HepG2 (cell line): ENCODE data around the gene KCNQ1OT1. TPM values are rescaled to one million over a fixed set of nuclear protein-coding genes. Genes with fewer than 3 reads are reported as not detected.

Experiments used
- GTF3A ChIP-seq: sonication (generic); formaldehyde crosslinking; conservative IDR thresholded peaks from 2 replicates; pipeline ENCODE4 v1.4.0; 2020; ENCODE audit warnings: mild to moderate bottlenecking, missing genetic modification reagents
- HOXA5 ChIP-seq: sonication (generic); formaldehyde crosslinking; IDR thresholded peaks from 2 replicates; pipeline ENCODE4 v1.4.0; 2020; ENCODE audit warnings: missing genetic modification reagents
- IKZF1 ChIP-seq: fragments of 450-650 bp; IDR thresholded peaks from 2 replicates; pipeline ENCODE4 v1.7.1; 2016
- RORA ChIP-seq: sonication (generic); formaldehyde crosslinking; IDR thresholded peaks from 2 replicates; pipeline ENCODE4 v1.5.0; 2020; ENCODE audit warnings: mild to moderate bottlenecking, missing genetic modification reagents, moderate library complexity
- YEATS4 ChIP-seq: sonication (generic); formaldehyde crosslinking; IDR thresholded peaks from 2 replicates; pipeline ENCODE4 v1.4.0; 2020; ENCODE audit warnings: missing genetic modification reagents, borderline replicate concordance
- ZBTB3 ChIP-seq: sonication (generic); formaldehyde crosslinking; IDR thresholded peaks from 2 replicates; pipeline ENCODE4 v1.4.0; 2020; ENCODE audit warnings: low read depth, mild to moderate bottlenecking, moderate library complexity, missing genetic modification reagents, borderline replicate concordance
- ZBTB34 ChIP-seq: sonication (generic); formaldehyde crosslinking; IDR thresholded peaks from 2 replicates; pipeline ENCODE4 v1.8.0; 2022; ENCODE audit warnings: mild to moderate bottlenecking, missing genetic modification reagents
- ZNF354B ChIP-seq: sonication (generic); formaldehyde crosslinking; IDR thresholded peaks from 2 replicates; pipeline ENCODE4 v1.8.0; 2022; ENCODE audit warnings: mild to moderate bottlenecking, missing genetic modification reagents
- ZNF678 ChIP-seq: sonication (generic); formaldehyde crosslinking; IDR thresholded peaks from 2 replicates; pipeline ENCODE4 v1.4.0; 2020; ENCODE audit warnings: mild to moderate bottlenecking, missing genetic modification reagents
- polyA plus RNA-seq, 8 experiments: library from polyadenylated mRNA; depleted of rRNA in 3 of 8; stranded (reverse) in 7 of 8; unstranded in 1 of 8; fragments of >200 nt; fragmentation: Illumina TruSeq in 4 of 8; extraction: Trizol in 4 of 8; gene quantifications; 2 replicates each; pipeline versions ENCODE4 v1.2.1 to v1.2.3, GENCODE V29; 2011 to 2016; ENCODE audit warnings: low read depth in 4 of 8, missing spikeins in 1 of 8, mixed read lengths in 1 of 8; ENCODE audit not compliant: insufficient read depth in 1 of 8
- total RNA-seq, 5 experiments: library from RNA; depleted of rRNA; stranded (reverse); fragments of >200 nt; fragmentation: Illumina TruSeq; extraction: Trizol; gene quantifications; 2 replicates each; pipeline ENCODE4 v1.2.3, GENCODE V29; 2016; ENCODE audit warnings: low read depth in 1 of 5
- TF ChIP-seq, protein P1 (sequence below): sonication (generic); formaldehyde crosslinking; IDR thresholded peaks from 2 replicates; pipeline ENCODE4 v1.5.1; 2020; ENCODE audit warnings: mild to moderate bottlenecking, moderate library complexity, missing genetic modification reagents
- TF ChIP-seq, protein P2 (sequence below): sonication (generic); formaldehyde crosslinking; IDR thresholded peaks from 2 replicates; pipeline ENCODE4 v1.4.0; 2020; ENCODE audit warnings: missing genetic modification reagents
- TF ChIP-seq, protein P3 (sequence below), 2 experiments: fragments of 450-650 bp in 1 of 2; sonication (generic) in 1 of 2; formaldehyde crosslinking in 1 of 2; IDR thresholded peaks; 2 replicates each; pipeline versions ENCODE4 v1.6.1 to v1.8.0; 2016 to 2022; ENCODE audit warnings: antibody characterized with exemption in 1 of 2, mild to moderate bottlenecking in 1 of 2, missing genetic modification reagents in 1 of 2

Gene KCNQ1OT1
- total and polyA plus RNA-seq, 2 of the 13 experiments (the other 11 are each of a cell fraction or from before 2014, with no cell fraction given), result 1.3 to 18.9 TPM

DNA sequence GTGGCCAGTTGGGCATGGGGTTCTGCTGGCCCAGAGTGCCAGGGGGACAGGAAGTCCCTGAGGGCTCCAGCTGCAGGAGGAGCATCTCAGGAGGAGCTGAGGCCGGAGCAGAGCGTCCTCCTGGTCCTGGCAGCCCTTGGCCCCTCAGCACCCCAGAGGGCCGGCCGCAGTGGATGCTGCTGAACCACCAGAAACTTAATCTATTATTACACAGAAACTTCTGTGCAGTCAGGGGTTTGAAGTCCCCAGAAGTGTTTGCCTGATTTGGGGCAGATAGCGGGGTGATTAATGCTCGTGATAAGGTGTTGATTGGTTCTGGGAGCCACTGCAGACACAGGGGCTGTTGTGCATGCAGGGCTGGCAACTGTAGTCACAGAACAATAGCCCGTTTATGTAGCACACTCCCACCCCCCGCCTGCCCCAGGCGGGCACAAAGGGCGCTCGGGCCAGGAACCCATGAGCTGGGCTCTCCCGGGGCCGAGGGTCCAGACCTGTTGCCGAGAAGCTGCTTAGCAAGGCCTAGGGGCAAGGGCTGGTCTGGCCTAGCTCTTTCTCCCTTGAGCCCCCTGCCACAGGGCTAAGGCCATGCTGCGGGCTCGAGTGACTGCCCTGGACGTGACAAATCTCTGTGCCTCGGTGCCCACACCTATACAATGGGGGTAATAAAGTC, 29.0 kb upstream of the KCNQ1OT1 start (continued):
- TF ChIP-seq HOXA5 (CRISPR knock-in tag) (peak; percentile 99), ZBTB3 (CRISPR knock-in tag) (peak; percentile 70; the same call in 1 of the 2 replicates), YEATS4 (CRISPR knock-in tag) (0 out of 2 replicates have a peak, but pooled peaks have one; percentile 28), ZNF678 (CRISPR knock-in tag) (no peak), ZBTB34 (CRISPR knock-in tag) (peak; percentile 66; the same call in 1 of the 2 replicates), ZNF354B (CRISPR knock-in tag) (no peak), IKZF1 (no peak), GTF3A (no peak), RORA (CRISPR knock-in tag) (no peak)
- TF ChIP-seq, protein P1, sequence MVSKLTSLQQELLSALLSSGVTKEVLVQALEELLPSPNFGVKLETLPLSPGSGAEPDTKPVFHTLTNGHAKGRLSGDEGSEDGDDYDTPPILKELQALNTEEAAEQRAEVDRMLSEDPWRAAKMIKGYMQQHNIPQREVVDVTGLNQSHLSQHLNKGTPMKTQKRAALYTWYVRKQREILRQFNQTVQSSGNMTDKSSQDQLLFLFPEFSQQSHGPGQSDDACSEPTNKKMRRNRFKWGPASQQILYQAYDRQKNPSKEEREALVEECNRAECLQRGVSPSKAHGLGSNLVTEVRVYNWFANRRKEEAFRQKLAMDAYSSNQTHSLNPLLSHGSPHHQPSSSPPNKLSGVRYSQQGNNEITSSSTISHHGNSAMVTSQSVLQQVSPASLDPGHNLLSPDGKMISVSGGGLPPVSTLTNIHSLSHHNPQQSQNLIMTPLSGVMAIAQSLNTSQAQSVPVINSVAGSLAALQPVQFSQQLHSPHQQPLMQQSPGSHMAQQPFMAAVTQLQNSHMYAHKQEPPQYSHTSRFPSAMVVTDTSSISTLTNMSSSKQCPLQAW (CRISPR knock-in tag), result 0 out of 2 replicates have a peak, but pooled peaks have one; percentile 46
- TF ChIP-seq, protein P2, sequence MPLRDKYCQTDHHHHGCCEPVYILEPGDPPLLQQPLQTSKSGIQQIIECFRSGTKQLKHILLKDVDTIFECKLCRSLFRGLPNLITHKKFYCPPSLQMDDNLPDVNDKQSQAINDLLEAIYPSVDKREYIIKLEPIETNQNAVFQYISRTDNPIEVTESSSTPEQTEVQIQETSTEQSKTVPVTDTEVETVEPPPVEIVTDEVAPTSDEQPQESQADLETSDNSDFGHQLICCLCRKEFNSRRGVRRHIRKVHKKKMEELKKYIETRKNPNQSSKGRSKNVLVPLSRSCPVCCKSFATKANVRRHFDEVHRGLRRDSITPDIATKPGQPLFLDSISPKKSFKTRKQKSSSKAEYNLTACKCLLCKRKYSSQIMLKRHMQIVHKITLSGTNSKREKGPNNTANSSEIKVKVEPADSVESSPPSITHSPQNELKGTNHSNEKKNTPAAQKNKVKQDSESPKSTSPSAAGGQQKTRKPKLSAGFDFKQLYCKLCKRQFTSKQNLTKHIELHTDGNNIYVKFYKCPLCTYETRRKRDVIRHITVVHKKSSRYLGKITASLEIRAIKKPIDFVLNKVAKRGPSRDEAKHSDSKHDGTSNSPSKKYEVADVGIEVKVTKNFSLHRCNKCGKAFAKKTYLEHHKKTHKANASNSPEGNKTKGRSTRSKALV, result no peak
- TF ChIP-seq, protein P3, sequence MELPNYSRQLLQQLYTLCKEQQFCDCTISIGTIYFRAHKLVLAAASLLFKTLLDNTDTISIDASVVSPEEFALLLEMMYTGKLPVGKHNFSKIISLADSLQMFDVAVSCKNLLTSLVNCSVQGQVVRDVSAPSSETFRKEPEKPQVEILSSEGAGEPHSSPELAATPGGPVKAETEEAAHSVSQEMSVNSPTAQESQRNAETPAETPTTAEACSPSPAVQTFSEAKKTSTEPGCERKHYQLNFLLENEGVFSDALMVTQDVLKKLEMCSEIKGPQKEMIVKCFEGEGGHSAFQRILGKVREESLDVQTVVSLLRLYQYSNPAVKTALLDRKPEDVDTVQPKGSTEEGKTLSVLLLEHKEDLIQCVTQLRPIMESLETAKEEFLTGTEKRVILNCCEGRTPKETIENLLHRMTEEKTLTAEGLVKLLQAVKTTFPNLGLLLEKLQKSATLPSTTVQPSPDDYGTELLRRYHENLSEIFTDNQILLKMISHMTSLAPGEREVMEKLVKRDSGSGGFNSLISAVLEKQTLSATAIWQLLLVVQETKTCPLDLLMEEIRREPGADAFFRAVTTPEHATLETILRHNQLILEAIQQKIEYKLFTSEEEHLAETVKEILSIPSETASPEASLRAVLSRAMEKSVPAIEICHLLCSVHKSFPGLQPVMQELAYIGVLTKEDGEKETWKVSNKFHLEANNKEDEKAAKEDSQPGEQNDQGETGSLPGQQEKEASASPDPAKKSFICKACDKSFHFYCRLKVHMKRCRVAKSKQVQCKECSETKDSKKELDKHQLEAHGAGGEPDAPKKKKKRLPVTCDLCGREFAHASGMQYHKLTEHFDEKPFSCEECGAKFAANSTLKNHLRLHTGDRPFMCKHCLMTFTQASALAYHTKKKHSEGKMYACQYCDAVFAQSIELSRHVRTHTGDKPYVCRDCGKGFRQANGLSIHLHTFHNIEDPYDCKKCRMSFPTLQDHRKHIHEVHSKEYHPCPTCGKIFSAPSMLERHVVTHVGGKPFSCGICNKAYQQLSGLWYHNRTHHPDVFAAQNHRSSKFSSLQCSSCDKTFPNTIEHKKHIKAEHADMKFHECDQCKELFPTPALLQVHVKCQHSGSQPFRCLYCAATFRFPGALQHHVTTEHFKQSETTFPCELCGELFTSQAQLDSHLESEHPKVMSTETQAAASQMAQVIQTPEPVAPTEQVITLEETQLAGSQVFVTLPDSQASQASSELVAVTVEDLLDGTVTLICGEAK (IDR thresholded peaks at IDR 0.05), result no peak
- TF ChIP-seq, protein P3 (CRISPR knock-in tag; IDR thresholded peaks at IDR 0.05), result peak; percentile 40; the same call in 1 of the 2 replicates
